HG03457 (cell line): ENCODE measurements around the gene UBL4A.
"Not testable (repeated sequence)": the region's sequence is repeated elsewhere in the genome, so short reads cannot be mapped to it uniquely, and the experiment has no call there.

Experiments
- ATAC-seq: cut with Tn5 transposase; IDR thresholded peaks from one replicate; pipeline ENCODE4 v1.9.1; 2021; ENCODE audit warnings: moderate number of reproducible peaks; ENCODE audit not compliant: unreplicated experiment

Gene UBL4A

GRCh38 chrX:154508384-154508745 is 21.9 kb upstream of the UBL4A start:
- ATAC-seq = no peak

- ATAC-seq = no peak
These were observed 21.4 kb upstream of the UBL4A start for GRCh38 chrX:154507673-154508383.

- no peak for ATAC-seq
These were observed 20.3 kb upstream of the UBL4A start for GRCh38 chrX:154506483-154507332.

- no peak for ATAC-seq
These were observed 19.3 kb upstream of the UBL4A start for GRCh38 chrX:154505734-154506133.

- no peak for ATAC-seq
These were observed 16.6 kb upstream of the UBL4A start for GRCh38 chrX:154502989-154503388.

- no peak for ATAC-seq
These were observed 15.7 kb upstream of the UBL4A start for GRCh38 chrX:154502098-154502497.

GRCh38 chrX:154501423-154501822 is 15.0 kb upstream of the UBL4A start:
- not testable (repeated sequence) for ATAC-seq

GRCh38 chrX:154496591-154497137 is 10.2 kb upstream of the UBL4A start:
- not testable (repeated sequence) for ATAC-seq

GRCh38 chrX:154495472-154495922 is 9.1 kb upstream of the UBL4A start:
- no peak for ATAC-seq

GRCh38 chrX:154494715-154495114 is 8.3 kb upstream of the UBL4A start:
- ATAC-seq = no peak

- ATAC-seq = peak; percentile 74
These were observed 4.1 kb upstream of the UBL4A start, which contains the start of gene SLC10A3 for GRCh38 chrX:154490414-154491083. TSS of gene SLC10A3 (minus strand) at chrX:154490629. CDS start at chrX:154488940, 1,689 bp downstream.

GRCh38 chrX:154490021-154490413 is 3.6 kb upstream of the UBL4A start:
- peak; percentile 1 for ATAC-seq

- ATAC-seq = no peak
These were observed 2.8 kb upstream of the UBL4A start for GRCh38 chrX:154489182-154489581.

- ATAC-seq = no peak
These were observed 2.1 kb upstream of the UBL4A start for GRCh38 chrX:154488336-154489075.

GRCh38 chrX:154487518-154488290 is 1.3 kb upstream of the UBL4A start:
- no peak for ATAC-seq

GRCh38 chrX:154486052-154486395 is 391 bp downstream of the UBL4A start:
- ATAC-seq = no peak

- ATAC-seq = no peak
These were observed 1.0 kb downstream of the UBL4A start for GRCh38 chrX:154485150-154486051.

GRCh38 chrX:154484255-154485149 is 1.9 kb downstream of the UBL4A start:
- no peak for ATAC-seq
